ENCODE results near the gene NPPB. TPM values are rescaled to one million over a fixed set of nuclear protein-coding genes. Genes with fewer than 3 reads are reported as not detected.
A peak's percentile ranks its signal among the peaks of the same experiment; 100 is the strongest.

NPPB gene
- total and polyA plus RNA-seq, 9 of the 15 experiments (the other 6 are each of a cell fraction or from before 2014, with no cell fraction given) = not detected

DNA sequence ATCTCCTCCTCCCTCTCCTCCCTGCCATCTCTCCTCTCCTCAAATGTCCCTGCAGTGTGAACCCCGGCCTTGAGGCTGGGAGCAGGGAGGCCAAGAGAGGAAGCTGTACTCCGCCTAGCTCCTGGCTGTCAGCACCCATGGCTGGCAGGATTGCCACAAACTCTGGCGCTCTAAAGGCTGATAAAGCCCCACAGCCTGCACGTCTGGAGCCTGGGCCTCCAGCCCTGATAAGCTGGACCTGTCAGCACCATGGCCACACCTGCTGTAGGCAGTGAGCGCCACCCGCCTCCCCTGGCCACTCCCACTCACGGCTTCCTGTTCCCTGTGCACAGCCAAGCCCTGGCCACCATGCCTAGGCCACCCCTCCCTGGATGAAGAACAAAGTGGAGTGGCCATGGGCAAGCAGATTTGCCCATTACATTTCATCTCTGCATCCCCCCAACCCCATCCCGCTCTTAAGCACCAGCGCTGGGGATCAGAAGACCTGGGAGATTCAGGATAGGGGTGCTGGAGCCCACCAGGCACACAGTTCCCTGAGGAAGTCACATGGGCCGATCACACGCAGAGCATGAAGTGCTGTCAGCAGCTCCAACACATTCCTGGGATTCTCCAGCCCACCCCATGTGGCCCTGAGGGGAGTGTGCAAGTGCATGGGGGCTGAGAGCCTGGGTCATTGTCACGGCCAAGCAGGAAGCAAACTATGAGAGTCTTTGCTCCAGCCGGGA, 24.2 kb upstream of the NPPB start (continued):
- TF ChIP-seq CLOCK (CRISPR knock-in tag; IDR thresholded peaks at IDR 0.05; ENCODE audit: borderline replicate concordance) (0 out of 2 replicates have a peak, but pooled peaks have one; percentile 18), ZNF561 (CRISPR knock-in tag; conservative IDR thresholded peaks at IDR 0.05) (0 out of 2 replicates have a peak, but pooled peaks have one; percentile 61), MBD1 (CRISPR knock-in tag; IDR thresholded peaks at IDR 0.05) (no peak), SPI1 (IDR thresholded peaks at IDR 0.05; ENCODE audit: borderline replicate concordance, low read depth, low read length) (peak; percentile 83), ZNF146 (CRISPR knock-in tag; IDR thresholded peaks at IDR 0.05; ENCODE audit: unreplicated experiment) (no peak), CCNT2 (IDR thresholded peaks at IDR 0.05; ENCODE audit: borderline replicate concordance, extremely low read depth, insufficient read length, low read depth, low read length) (peak; percentile 98), ATF7 (IDR thresholded peaks at IDR 0.05) (peak; percentile 85), ESRRA (IDR thresholded peaks at IDR 0.05; ENCODE audit: borderline replicate concordance, low read depth) (peak; percentile 74; the same call in 1 of the 2 replicates), TEAD1 (CRISPR knock-in tag; IDR thresholded peaks at IDR 0.05) (peak; percentile 68 to 72; a peak in 3 of 4 replicates), THAP12 (CRISPR knock-in tag; IDR thresholded peaks at IDR 0.05) (peak; percentile 87; the same call in 1 of the 2 replicates), ELF4 (CRISPR knock-in tag; IDR thresholded peaks at IDR 0.05) (peak; percentile 90; the same call in 1 of the 2 replicates), ZNF408 (CRISPR knock-in tag; IDR thresholded peaks at IDR 0.05; ENCODE audit: low read depth) (no peak), ARNT (IDR thresholded peaks at IDR 0.05) (peak in 1 of 2 experiments; percentile 83; a peak in 2 of 4 replicates), FOXJ3 (CRISPR knock-in tag; IDR thresholded peaks at IDR 0.05) (no peak), MEIS2 (IDR thresholded peaks at IDR 0.05; ENCODE audit: partially characterized antibody) (peak; percentile 100)
- TF ChIP-seq, protein P1, sequence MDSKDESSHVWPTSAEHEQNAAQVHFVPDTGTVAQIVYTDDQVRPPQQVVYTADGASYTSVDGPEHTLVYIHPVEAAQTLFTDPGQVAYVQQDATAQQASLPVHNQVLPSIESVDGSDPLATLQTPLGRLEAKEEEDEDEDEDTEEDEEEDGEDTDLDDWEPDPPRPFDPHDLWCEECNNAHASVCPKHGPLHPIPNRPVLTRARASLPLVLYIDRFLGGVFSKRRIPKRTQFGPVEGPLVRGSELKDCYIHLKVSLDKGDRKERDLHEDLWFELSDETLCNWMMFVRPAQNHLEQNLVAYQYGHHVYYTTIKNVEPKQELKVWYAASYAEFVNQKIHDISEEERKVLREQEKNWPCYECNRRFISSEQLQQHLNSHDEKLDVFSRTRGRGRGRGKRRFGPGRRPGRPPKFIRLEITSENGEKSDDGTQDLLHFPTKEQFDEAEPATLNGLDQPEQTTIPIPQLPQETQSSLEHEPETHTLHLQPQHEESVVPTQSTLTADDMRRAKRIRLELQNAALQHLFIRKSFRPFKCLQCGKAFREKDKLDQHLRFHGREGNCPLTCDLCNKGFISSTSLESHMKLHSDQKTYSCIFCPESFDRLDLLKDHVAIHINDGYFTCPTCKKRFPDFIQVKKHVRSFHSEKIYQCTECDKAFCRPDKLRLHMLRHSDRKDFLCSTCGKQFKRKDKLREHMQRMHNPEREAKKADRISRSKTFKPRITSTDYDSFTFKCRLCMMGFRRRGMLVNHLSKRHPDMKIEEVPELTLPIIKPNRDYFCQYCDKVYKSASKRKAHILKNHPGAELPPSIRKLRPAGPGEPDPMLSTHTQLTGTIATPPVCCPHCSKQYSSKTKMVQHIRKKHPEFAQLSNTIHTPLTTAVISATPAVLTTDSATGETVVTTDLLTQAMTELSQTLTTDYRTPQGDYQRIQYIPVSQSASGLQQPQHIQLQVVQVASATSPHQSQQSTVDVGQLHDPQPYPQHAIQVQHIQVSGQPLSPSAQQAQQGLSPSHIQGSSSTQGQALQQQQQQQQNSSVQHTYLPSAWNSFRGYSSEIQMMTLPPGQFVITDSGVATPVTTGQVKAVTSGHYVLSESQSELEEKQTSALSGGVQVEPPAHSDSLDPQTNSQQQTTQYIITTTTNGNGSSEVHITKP (IDR thresholded peaks at IDR 0.05; ENCODE audit: partially characterized antibody) = no peak

All from K562 (cell line).